Thyroid gland (tissue), 4 donors: Measurements from ENCODE around the gene PROB1.

ENCODE experiments used
- POLR2A ChIP-seq, 2 donors: fragments of 450-650 bp; IDR thresholded peaks; one replicate each; pipeline ENCODE4 v1.6.1; 2017; ENCODE audit warnings: antibody characterized with exemption in 2 of 2, mild to moderate bottlenecking in 2 of 2, moderate library complexity in 1 of 2
- TF ChIP-seq, protein P1 (sequence below), 6 experiments: fragments of 200-600 bp in 3 of 6; fragments of 450-650 bp in 3 of 6; sonication (generic) in 3 of 6; IDR thresholded peaks; one replicate each; pipeline ENCODE4 v1.5.1; 2016 to 2019; ENCODE audit warnings: antibody characterized with exemption in 6 of 6, mild to moderate bottlenecking in 2 of 6, inconsistent platforms in 1 of 6, moderate library complexity in 1 of 6

- TF ChIP-seq, protein P1, sequence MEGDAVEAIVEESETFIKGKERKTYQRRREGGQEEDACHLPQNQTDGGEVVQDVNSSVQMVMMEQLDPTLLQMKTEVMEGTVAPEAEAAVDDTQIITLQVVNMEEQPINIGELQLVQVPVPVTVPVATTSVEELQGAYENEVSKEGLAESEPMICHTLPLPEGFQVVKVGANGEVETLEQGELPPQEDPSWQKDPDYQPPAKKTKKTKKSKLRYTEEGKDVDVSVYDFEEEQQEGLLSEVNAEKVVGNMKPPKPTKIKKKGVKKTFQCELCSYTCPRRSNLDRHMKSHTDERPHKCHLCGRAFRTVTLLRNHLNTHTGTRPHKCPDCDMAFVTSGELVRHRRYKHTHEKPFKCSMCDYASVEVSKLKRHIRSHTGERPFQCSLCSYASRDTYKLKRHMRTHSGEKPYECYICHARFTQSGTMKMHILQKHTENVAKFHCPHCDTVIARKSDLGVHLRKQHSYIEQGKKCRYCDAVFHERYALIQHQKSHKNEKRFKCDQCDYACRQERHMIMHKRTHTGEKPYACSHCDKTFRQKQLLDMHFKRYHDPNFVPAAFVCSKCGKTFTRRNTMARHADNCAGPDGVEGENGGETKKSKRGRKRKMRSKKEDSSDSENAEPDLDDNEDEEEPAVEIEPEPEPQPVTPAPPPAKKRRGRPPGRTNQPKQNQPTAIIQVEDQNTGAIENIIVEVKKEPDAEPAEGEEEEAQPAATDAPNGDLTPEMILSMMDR (IDR thresholded peaks at IDR 0.05) = no peak
- TF ChIP-seq POLR2A (IDR thresholded peaks at IDR 0.05) = no peak
Measured at GRCh38 chr5:139386050-139386438, 8.9 kb downstream of the PROB1 start.
